B cell (primary cell): ENCODE data around the gene CCDC80. TPM values are rescaled to one million over a fixed set of nuclear protein-coding genes. Genes with fewer than 3 reads are reported as not detected.

ENCODE experiments used
- ATAC-seq: fragments of 200-7000 bp; cut with Tn5 transposase; one replicate; pipeline ENCODE4 v1.10.0; 2021; ENCODE audit warnings: low read depth, mild to moderate bottlenecking, moderate number of reproducible peaks, moderate library complexity
- CTCF ChIA-PET: fragments of 350-600 bp; sonication (Branson Sonifier 250); formaldehyde crosslinking; loops from one replicate; lab custom pipeline; 2021; ENCODE audit warnings: antibody characterized with exemption, inconsistent platforms; lab: Charles Lee
- POLR2A ChIA-PET: fragments of 350-600 bp; sonication (Branson Sonifier 250); formaldehyde crosslinking; loops from one replicate; lab custom pipeline; 2021; ENCODE audit warnings: antibody characterized with exemption; lab: Charles Lee
- DNase-seq: peaks from one replicate; pipeline ENCODE4 v3.0.0; 2013
- H2AFZ ChIP-seq: 2 replicates; pipeline ENCODE4 v1.6.1; 2012; ENCODE audit warnings: mild to moderate bottlenecking, low read depth, low read length; ENCODE audit not compliant: insufficient read depth, poor library complexity, severe bottlenecking
- H3K27ac ChIP-seq, 2 donors: 1 replicate in 1 of 2; 2 replicates in 1 of 2; pipeline ENCODE4 v1.5.1; 2012 to 2013; ENCODE audit warnings: low read length in 2 of 2, mild to moderate bottlenecking in 2 of 2, moderate library complexity in 1 of 2
- H3K27me3 ChIP-seq, 4 experiments: fragments of 200-600 bp in 1 of 4; sonication (generic) in 1 of 4; replicated peaks in 1 of 4; 1 replicate in 2 of 4; 2 replicates in 2 of 4; pipeline versions ENCODE4 v1.6.1 to v1.7.0; 2013 to 2016; ENCODE audit warnings: low read length in 3 of 4, mild to moderate bottlenecking in 2 of 4, mixed read lengths in 1 of 4, moderate library complexity in 1 of 4; ENCODE audit not compliant: insufficient read depth in 4 of 4, control insufficient read depth in 3 of 4; ENCODE audit errors: control extremely low read depth in 1 of 4
- H3K36me3 ChIP-seq, 2 experiments: replicated peaks in 1 of 2; 1 replicate in 1 of 2; 2 replicates in 1 of 2; pipeline versions ENCODE4 v1.6.1 to v1.7.1; 2013; ENCODE audit warnings: low read length in 1 of 2; ENCODE audit not compliant: insufficient read depth in 2 of 2, control insufficient read depth in 1 of 2; ENCODE audit errors: control extremely low read depth in 1 of 2, extremely low read depth in 1 of 2
- H3K4me1 ChIP-seq, 2 donors: fragments of 200-600 bp in 1 of 2; sonication (generic) in 1 of 2; 1 replicate in 1 of 2; 2 replicates in 1 of 2; pipeline versions ENCODE4 v1.5.1 to v1.6.1; 2013 to 2017; ENCODE audit warnings: low read length in 2 of 2; ENCODE audit not compliant: control insufficient read depth in 2 of 2, insufficient read depth in 2 of 2
- H3K4me2 ChIP-seq: replicated peaks from 2 replicates; pipeline ENCODE3; 2012; ENCODE audit warnings: mild to moderate bottlenecking, low read depth, low read length; ENCODE audit not compliant: poor library complexity, severe bottlenecking
- H3K4me3 ChIP-seq, 5 experiments: fragments of 200-600 bp in 1 of 5; sonication (generic) in 1 of 5; 1 replicate in 3 of 5; 2 replicates in 2 of 5; pipeline versions ENCODE4 v1.5.1 to v1.7.0; 2011 to 2016; ENCODE audit warnings: low read length in 4 of 5, mild to moderate bottlenecking in 4 of 5, low read depth in 2 of 5, control low read depth in 1 of 5, moderate library complexity in 1 of 5; ENCODE audit not compliant: insufficient read depth in 1 of 5; ENCODE audit errors: control extremely low read depth in 1 of 5, extremely low read depth in 1 of 5
- H3K79me2 ChIP-seq: fragments of 200-600 bp; sonication (generic); one replicate; pipeline ENCODE4 v1.6.0; 2016; ENCODE audit warnings: low read length; ENCODE audit not compliant: control insufficient read depth, insufficient read depth
- H3K9ac ChIP-seq: fragments of 200-600 bp; sonication (generic); 2 replicates; pipeline ENCODE4 v1.6.1; 2017; ENCODE audit warnings: mild to moderate bottlenecking, low read length, moderate library complexity
- H3K9me3 ChIP-seq, 3 donors: one replicate each; pipeline versions ENCODE4 v1.6.1 to v1.7.1; 2013; ENCODE audit warnings: low read length in 2 of 3; ENCODE audit not compliant: control insufficient read depth in 2 of 3, insufficient read depth in 1 of 3; ENCODE audit errors: control extremely low read depth in 1 of 3
- H4K20me1 ChIP-seq: 2 replicates; pipeline ENCODE4 v1.6.0; 2012; ENCODE audit warnings: mild to moderate bottlenecking, low read length; ENCODE audit not compliant: insufficient read depth, control insufficient read depth, poor library complexity, severe bottlenecking
- H3K27ac Mint-ChIP-seq: one replicate; pipeline ENCODE4 v1.8.0; 2021; ENCODE audit warnings: mixed read lengths
- H3K27me3 Mint-ChIP-seq: one replicate; pipeline ENCODE4 v1.8.0; 2021; ENCODE audit warnings: mixed read lengths
- H3K4me1 Mint-ChIP-seq: one replicate; pipeline ENCODE4 v1.8.0; 2021; ENCODE audit warnings: mixed read lengths
- H3K4me3 Mint-ChIP-seq: one replicate; pipeline ENCODE4 v1.8.0; 2021; ENCODE audit warnings: mixed read lengths
- H3K9me3 Mint-ChIP-seq: one replicate; pipeline ENCODE4 v1.8.0; 2022; ENCODE audit warnings: mixed read lengths; ENCODE audit not compliant: insufficient read depth
- EZH2 ChIP-seq: IDR thresholded peaks from 2 replicates; pipeline ENCODE4 v1.6.1; 2012; ENCODE audit warnings: borderline replicate concordance, low read depth, mild to moderate bottlenecking, moderate library complexity, low read length; ENCODE audit not compliant: insufficient read depth, poor library complexity, severe bottlenecking
- WGBS: methylation state at CpG from one replicate; pipeline ENCODE4 v1.1.5; 2013; ENCODE audit warnings: missing lambda C conversion rate; ENCODE audit not compliant: insufficient coverage; 5-methylcytosine and 5-hydroxymethylcytosine counted together
- intact Hi-C: fragments of 100-400 bp; cut with micrococcal nuclease; formaldehyde crosslinking; loops from one replicate; pipeline ENCODE4 v1.10.0; 2022
- polyA plus RNA-seq: library from polyadenylated mRNA; depleted of rRNA; stranded (reverse); fragments of >200 nt; gene quantifications from 2 replicates; pipeline ENCODE4 v1.2.3, GENCODE V29; 2012
- total RNA-seq, 2 donors: library from RNA; stranded (reverse); fragments of 120-200 nt in 1 of 2; gene quantifications; 1 replicate in 1 of 2; 2 replicates in 1 of 2; pipeline versions ENCODE4 v1.2.3 to v1.2.4, GENCODE V29; 2013 to 2022
- TF ChIP-seq, protein P1 (sequence below): fragments of 200-600 bp; IDR thresholded peaks from one replicate; pipeline ENCODE4 v1.8.0; 2022; ENCODE audit warnings: antibody characterized with exemption, mild to moderate bottlenecking

CCDC80 gene
- total and polyA plus RNA-seq, 2 donors (not counting 1 experiment from before 2014, with no cell fraction given) = under 0.01 TPM; not detected in 1

DNA sequence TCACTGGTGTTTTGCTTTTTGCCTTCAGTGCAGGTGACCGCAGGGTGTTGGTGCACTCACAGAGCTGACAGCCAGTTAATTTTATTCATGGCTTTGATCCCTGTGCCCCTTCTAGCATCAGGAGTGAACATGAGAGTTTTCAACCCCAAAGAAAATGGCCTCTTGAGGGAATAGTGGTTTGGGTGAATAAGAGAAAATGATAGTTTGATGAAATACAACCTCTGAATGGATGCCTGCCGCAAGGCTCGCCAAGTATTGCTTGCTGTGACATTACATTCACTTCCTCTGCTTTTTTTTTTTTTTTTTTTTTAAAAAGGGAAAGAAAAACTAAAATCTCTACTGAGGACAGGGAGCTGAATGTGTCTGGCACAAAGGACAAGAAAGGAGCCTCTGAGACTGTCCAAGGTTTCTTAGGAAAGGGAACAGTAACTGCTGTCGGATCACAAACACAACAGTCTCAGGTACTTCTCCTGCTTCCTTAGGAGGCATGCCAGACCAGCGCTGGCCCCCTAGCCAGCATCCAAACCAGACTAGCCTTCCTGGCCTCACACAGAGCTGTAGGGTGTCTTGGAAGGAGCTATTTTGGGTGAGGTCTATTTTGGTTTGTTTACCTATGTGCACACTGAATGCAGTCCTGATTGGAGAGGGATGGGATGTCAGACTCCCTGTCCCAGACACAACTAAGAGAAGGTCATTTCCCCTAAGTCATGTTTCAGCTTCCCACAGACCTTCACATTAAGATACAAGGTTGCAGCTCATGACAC lies 29.0 kb downstream of the CCDC80 start:
- no peak overlapping the region for H3K27ac Mint-ChIP-seq
- H3K4me1 Mint-ChIP-seq = no peaks in the 10 kb centered on the region
- H3K4me2 ChIP-seq = no peak overlapping the region
- H3K9ac ChIP-seq = no peak overlapping the region
- no peaks in the 10 kb centered on the region for H3K9me3 Mint-ChIP-seq
- H3K9me3 ChIP-seq = no peaks in the 10 kb centered on the region
- WGBS = 100% methylated on average over 1 of the region's 5 CpGs
- no peak overlapping the region for H3K4me3 Mint-ChIP-seq
- H3K27ac ChIP-seq = no peak overlapping the region
- H3K4me1 ChIP-seq = no peaks in the 10 kb centered on the region
- intact Hi-C loops = no loop called here
- TF ChIP-seq, protein P1, sequence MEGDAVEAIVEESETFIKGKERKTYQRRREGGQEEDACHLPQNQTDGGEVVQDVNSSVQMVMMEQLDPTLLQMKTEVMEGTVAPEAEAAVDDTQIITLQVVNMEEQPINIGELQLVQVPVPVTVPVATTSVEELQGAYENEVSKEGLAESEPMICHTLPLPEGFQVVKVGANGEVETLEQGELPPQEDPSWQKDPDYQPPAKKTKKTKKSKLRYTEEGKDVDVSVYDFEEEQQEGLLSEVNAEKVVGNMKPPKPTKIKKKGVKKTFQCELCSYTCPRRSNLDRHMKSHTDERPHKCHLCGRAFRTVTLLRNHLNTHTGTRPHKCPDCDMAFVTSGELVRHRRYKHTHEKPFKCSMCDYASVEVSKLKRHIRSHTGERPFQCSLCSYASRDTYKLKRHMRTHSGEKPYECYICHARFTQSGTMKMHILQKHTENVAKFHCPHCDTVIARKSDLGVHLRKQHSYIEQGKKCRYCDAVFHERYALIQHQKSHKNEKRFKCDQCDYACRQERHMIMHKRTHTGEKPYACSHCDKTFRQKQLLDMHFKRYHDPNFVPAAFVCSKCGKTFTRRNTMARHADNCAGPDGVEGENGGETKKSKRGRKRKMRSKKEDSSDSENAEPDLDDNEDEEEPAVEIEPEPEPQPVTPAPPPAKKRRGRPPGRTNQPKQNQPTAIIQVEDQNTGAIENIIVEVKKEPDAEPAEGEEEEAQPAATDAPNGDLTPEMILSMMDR = no peak
- TF ChIP-seq EZH2 = no peak
- CTCF ChIA-PET = interaction anchor here (0.9 to 1.5 kb wide), 2 partner anchors 31 to 965 kb away, joined by 3 read pairs; no protein-coding TSS in a partner anchor
- H4K20me1 ChIP-seq = no peaks in the 10 kb centered on the region
- ATAC-seq (no peak), DNase-seq (no peak)
- H3K27me3 Mint-ChIP-seq = peaks cover 4% of the 10 kb centered on the region
- H3K27me3 ChIP-seq = no peaks in the 10 kb centered on the region
- POLR2A ChIA-PET = interaction anchor here (0.7 kb wide), 2 partner anchors 68 to 1129 kb away, joined by 3 to 11 read pairs; no protein-coding TSS in a partner anchor
- no peak overlapping the region for H3K4me3 ChIP-seq
- H3K36me3 ChIP-seq = no peaks in the 10 kb centered on the region
- no peaks in the 10 kb centered on the region for H3K79me2 ChIP-seq
- no peak overlapping the region for H2AFZ ChIP-seq

DNA sequence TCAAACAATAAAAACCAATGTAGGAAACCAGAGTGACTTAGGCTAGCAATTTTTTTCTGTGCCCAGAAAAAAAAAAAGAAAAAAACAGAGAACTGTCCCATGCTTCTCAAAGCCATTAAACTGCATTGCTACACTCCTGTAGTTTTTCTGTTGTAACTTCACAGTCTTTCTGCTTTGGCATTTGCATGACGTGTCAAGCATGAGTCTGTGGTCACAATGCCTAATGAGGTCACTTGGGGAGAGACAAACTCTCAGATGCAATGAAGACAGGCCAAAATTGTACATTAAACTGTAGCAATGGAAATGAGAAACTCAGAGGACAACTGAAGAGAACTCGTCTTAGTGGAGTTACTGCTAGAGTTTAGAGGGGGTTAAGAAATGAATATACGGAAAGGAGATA lies 30.8 kb downstream of the CCDC80 start:
- no peak overlapping the region for H3K4me3 Mint-ChIP-seq
- Histone ChIP-seq H2AFZ (no peak overlapping the region), H3K79me2 (no peaks in the 10 kb centered on the region), H3K4me3 (no peak overlapping the region), H3K27ac (no peak overlapping the region), H3K27me3 (no peaks in the 10 kb centered on the region), H3K9ac (no peak overlapping the region), H3K36me3 (no peaks in the 10 kb centered on the region), H3K9me3 (no peaks in the 10 kb centered on the region), H4K20me1 (no peaks in the 10 kb centered on the region), H3K4me2 (no peak overlapping the region), H3K4me1 (no peaks in the 10 kb centered on the region)
- intact Hi-C loops = no loop called here
- peaks cover 4% of the 10 kb centered on the region for H3K27me3 Mint-ChIP-seq
- ATAC-seq (no peak), DNase-seq (no peak)
- TF ChIP-seq, protein P1 = no peak
- no peak for TF ChIP-seq EZH2
- H3K4me1 Mint-ChIP-seq = no peaks in the 10 kb centered on the region
- ChIA-PET POLR2A (no interaction called here), CTCF (no interaction called here)
- H3K9me3 Mint-ChIP-seq = no peaks in the 10 kb centered on the region
- WGBS = 75% methylated on average over 3 of the region's 3 CpGs
- no peak overlapping the region for H3K27ac Mint-ChIP-seq
